OCI-LY1 (cell line): ENCODE data around the gene METAP1D.

Source experiments
- EZH2 ChIP-seq: fragments of 200-600 bp; sonication (generic), shearing (Covaris generic); IDR thresholded peaks from 2 replicates; pipeline ENCODE4 v1.8.0; 2017; ENCODE audit warnings: borderline replicate concordance, mixed run types, mild to moderate bottlenecking, antibody characterized with exemption, low read length, moderate library complexity, mixed read lengths
- TF ChIP-seq, protein P1 (sequence below): fragments of 200-600 bp; sonication (generic), shearing (Covaris generic); IDR thresholded peaks from 2 replicates; pipeline ENCODE4 v1.5.1; 2017; ENCODE audit warnings: mild to moderate bottlenecking, antibody characterized with exemption, low read length, moderate library complexity, mixed read lengths

DNA sequence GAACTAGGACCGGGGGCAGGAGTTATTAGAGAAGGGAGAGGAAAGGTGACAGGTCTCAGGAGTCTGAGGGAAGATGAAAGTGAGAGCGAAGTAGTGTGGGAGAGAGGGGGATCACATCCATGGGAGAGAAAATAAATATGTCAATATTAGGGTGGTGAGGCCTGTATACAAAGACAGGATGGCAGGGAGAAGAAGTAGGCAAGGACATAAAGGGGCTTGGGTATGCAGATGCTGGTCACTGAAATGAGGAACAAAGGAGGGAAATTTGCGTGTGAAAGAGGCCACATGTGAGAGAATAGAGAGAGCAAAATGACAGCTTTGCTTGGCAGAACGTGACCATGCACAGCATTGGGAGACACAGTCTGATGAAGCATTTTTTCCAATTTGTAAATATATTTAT is 13.6 kb downstream of the METAP1D start:
- TF ChIP-seq, protein P1, sequence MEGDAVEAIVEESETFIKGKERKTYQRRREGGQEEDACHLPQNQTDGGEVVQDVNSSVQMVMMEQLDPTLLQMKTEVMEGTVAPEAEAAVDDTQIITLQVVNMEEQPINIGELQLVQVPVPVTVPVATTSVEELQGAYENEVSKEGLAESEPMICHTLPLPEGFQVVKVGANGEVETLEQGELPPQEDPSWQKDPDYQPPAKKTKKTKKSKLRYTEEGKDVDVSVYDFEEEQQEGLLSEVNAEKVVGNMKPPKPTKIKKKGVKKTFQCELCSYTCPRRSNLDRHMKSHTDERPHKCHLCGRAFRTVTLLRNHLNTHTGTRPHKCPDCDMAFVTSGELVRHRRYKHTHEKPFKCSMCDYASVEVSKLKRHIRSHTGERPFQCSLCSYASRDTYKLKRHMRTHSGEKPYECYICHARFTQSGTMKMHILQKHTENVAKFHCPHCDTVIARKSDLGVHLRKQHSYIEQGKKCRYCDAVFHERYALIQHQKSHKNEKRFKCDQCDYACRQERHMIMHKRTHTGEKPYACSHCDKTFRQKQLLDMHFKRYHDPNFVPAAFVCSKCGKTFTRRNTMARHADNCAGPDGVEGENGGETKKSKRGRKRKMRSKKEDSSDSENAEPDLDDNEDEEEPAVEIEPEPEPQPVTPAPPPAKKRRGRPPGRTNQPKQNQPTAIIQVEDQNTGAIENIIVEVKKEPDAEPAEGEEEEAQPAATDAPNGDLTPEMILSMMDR, result no peak
- TF ChIP-seq EZH2, result no peak
